ENCODE data around the gene VWA5B1.

DNA sequence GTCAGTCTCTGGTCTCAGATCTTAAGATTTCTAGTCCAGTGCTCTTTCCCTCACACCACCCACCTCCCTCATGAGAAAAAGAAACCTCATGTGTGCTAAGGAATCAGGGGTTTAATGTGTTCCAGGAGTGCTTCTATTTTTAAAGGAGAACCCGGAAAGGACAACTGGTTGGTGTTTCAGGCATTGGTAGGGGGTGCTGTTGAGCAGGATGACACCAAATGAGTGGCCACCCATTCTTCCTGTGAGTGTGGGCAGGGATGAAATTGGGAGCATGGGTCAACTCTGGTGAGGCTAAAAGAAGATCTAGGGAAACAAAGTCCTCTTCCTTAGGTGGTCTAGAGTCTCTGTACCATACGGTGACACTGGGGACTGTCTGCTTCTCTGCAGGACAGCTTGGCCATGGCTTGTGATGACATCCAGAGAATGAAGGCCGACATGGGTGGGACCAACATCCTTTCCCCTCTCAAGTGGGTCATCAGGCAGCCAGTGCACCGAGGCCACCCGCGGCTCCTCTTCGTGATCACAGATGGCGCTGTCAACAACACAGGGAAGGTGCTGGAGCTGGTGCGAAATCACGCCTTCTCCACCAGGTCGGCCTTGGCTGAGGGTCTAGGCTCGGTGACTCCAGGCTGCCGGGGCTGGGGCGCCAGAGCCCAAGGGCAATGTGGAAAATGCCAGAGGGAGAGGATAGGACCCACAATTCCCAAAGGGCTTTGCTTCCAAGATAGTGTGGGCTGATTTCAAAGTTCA, 39.3 kb downstream of the VWA5B1 start:
- no peak for TF ChIP-seq POLR2A (IDR thresholded peaks at IDR 0.05)
- TF ChIP-seq, protein P1, sequence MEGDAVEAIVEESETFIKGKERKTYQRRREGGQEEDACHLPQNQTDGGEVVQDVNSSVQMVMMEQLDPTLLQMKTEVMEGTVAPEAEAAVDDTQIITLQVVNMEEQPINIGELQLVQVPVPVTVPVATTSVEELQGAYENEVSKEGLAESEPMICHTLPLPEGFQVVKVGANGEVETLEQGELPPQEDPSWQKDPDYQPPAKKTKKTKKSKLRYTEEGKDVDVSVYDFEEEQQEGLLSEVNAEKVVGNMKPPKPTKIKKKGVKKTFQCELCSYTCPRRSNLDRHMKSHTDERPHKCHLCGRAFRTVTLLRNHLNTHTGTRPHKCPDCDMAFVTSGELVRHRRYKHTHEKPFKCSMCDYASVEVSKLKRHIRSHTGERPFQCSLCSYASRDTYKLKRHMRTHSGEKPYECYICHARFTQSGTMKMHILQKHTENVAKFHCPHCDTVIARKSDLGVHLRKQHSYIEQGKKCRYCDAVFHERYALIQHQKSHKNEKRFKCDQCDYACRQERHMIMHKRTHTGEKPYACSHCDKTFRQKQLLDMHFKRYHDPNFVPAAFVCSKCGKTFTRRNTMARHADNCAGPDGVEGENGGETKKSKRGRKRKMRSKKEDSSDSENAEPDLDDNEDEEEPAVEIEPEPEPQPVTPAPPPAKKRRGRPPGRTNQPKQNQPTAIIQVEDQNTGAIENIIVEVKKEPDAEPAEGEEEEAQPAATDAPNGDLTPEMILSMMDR (IDR thresholded peaks at IDR 0.05), result no peak

Measured in breast epithelium (tissue), 3 donors.